Measurements from ENCODE around the gene NR6A1.

The NR6A1 gene

DNA sequence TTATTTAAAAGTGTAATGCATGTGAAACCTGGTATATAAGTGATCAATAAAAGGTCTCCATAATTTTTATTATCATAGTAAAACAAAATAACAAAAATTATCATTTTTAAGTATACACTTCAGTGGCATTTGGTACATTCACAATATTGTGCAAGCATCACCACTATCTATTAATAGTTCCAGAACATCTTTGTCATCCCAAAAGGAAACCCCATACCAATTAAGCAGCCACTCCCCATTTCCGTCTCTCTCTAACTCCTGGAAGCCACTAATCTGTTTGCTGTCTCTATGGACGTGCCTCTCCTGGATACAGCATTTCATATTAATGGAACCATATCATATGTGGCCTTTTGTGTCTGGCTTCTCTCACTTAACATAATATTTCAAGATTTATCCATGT is 13.4 kb upstream of the NR6A1 start:
- no peak for DNase-seq (ENCODE audit: low read depth, low spot score)
- WGBS (ENCODE audit: insufficient coverage, insufficient read length), result no CpG with 5 or more reads among the region's 2 CpGs
- Histone ChIP-seq H3K4me3 (ENCODE audit: low read length) (no peak overlapping the region), H3K9me3 (ENCODE audit: control insufficient read depth, insufficient read depth, low read length) (no peaks in the 10 kb centered on the region), H3K27me3 (ENCODE audit: control insufficient read depth, insufficient read depth, low read length) (no peaks in the 10 kb centered on the region), H3K36me3 (ENCODE audit: control insufficient read depth, insufficient read depth, low read length) (no peaks in the 10 kb centered on the region), H3K27ac (ENCODE audit: low read length) (no peak overlapping the region), H3K4me1 (ENCODE audit: control insufficient read depth, insufficient read depth, low read length) (no peaks in the 10 kb centered on the region)

DNA sequence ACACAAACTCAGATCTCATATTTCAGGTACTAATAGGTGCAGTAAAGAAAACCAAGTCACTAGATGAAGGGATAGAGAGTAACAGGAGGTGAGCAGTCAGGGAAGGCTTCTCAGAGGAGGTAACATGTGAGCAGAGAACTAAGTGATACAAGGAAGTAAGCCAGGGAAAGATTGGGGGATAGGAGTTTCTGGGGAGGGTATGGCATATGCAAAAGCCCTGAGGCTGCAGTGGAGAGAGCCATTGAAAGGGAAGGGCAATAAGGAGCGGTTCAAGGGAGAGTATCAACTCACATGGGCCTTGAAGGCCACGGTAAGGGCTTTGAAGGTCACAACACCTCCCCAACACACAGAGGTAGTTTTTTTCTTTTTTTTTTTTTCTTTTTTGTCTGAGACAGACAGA is 12.7 kb upstream of the NR6A1 start:
- no peaks in the 10 kb centered on the region for H3K27me3 ChIP-seq (ENCODE audit: control insufficient read depth, insufficient read depth, low read length)
- no peaks in the 10 kb centered on the region for H3K36me3 ChIP-seq (ENCODE audit: control insufficient read depth, insufficient read depth, low read length)
- no peak overlapping the region for H3K27ac ChIP-seq (ENCODE audit: low read length)
- DNase-seq (ENCODE audit: low read depth, low spot score), result no peak
- H3K9me3 ChIP-seq (ENCODE audit: control insufficient read depth, insufficient read depth, low read length), result no peaks in the 10 kb centered on the region
- peaks cover under 1% of the 10 kb centered on the region; the same call in 1 of the 2 replicates for H3K4me1 ChIP-seq (ENCODE audit: control insufficient read depth, insufficient read depth, low read length)
- no CpG with 5 or more reads among the region's 2 CpGs for WGBS (ENCODE audit: insufficient coverage, insufficient read length)
- H3K4me3 ChIP-seq (ENCODE audit: low read length), result no peak overlapping the region

GRCh38 chr9:124782661-124783574 is 11.8 kb upstream of the NR6A1 start:
- H3K27ac ChIP-seq (ENCODE audit: low read length), result no peak overlapping the region
- DNase-seq (ENCODE audit: low read depth, low spot score), result no peak
- H3K36me3 ChIP-seq (ENCODE audit: control insufficient read depth, insufficient read depth, low read length), result no peaks in the 10 kb centered on the region
- H3K9me3 ChIP-seq (ENCODE audit: control insufficient read depth, insufficient read depth, low read length), result no peaks in the 10 kb centered on the region
- peaks cover 2% of the 10 kb centered on the region; the same call in 1 of the 2 replicates for H3K4me1 ChIP-seq (ENCODE audit: control insufficient read depth, insufficient read depth, low read length)
- whole genome bisulfite sequencing (ENCODE audit: insufficient coverage, insufficient read length), result no CpG with 5 or more reads among the region's 13 CpGs
- H3K4me3 ChIP-seq (ENCODE audit: low read length), result no peak overlapping the region
- no peaks in the 10 kb centered on the region for H3K27me3 ChIP-seq (ENCODE audit: control insufficient read depth, insufficient read depth, low read length)

DNA sequence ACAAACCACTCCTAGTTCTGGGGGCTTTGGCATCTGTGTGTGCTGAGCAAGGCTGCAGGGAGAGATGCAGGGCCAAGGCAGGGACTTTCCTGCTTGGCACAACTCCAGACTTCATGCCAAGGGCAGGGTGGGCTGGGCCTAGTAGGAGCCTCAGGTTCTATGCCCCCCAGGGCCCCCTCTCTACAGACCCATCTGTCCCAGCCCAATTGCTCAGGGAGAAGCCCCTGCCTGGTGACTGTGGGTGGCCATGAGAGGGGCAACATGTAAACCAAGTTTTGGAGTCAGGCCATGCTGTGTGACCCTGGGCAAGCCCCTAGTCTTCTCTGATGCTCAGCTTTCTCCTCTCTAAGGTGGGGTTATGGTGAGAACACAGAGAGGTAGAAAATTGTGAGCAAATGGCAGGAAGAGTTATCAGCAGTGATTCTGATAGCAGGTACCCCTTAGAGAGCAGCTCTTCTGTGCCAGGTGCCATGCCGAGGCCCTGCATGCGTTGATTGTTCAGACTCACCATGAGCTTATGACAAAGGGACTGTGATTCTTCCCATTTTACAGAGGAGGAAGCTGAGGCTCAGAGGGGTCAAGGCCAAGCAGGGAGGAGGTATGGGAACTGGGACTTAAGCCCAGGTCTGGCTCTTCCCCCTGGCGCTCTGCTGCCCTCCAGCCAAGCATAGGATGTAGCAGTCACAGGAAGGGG is 11.0 kb upstream of the NR6A1 start:
- Histone ChIP-seq H3K36me3 (ENCODE audit: control insufficient read depth, insufficient read depth, low read length) (no peaks in the 10 kb centered on the region), H3K9me3 (ENCODE audit: control insufficient read depth, insufficient read depth, low read length) (no peaks in the 10 kb centered on the region), H3K4me3 (ENCODE audit: low read length) (no peak overlapping the region), H3K4me1 (ENCODE audit: control insufficient read depth, insufficient read depth, low read length) (peaks cover 2% of the 10 kb centered on the region; the same call in 1 of the 2 replicates), H3K27ac (ENCODE audit: low read length) (no peak overlapping the region), H3K27me3 (ENCODE audit: control insufficient read depth, insufficient read depth, low read length) (no peaks in the 10 kb centered on the region)
- no peak for DNase-seq (ENCODE audit: low read depth, low spot score)
- no CpG with 5 or more reads among the region's 3 CpGs for WGBS (ENCODE audit: insufficient coverage, insufficient read length)

DNA sequence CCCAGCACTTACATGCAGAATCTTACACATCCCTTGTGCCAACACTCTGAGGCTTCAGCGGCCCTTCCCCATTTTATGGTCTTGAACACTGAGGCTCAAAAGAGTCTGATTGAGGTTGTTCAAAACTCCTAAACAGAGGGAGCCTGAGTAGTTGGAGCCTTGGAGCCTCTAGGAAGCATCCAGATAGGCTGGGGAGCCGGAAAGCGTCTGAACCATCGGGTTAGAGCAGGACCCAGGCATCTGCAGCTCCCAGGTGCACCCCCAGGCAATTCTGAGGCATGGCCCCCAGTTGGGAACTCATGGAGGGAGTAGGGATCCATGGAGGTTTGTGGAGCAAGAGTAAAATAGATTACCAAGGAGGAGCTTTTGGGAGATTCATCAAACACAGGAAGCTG is 9.6 kb upstream of the NR6A1 start:
- Histone ChIP-seq H3K4me3 (ENCODE audit: low read length) (no peak overlapping the region), H3K27ac (ENCODE audit: low read length) (no peak overlapping the region), H3K36me3 (ENCODE audit: control insufficient read depth, insufficient read depth, low read length) (no peaks in the 10 kb centered on the region), H3K9me3 (ENCODE audit: control insufficient read depth, insufficient read depth, low read length) (no peaks in the 10 kb centered on the region), H3K27me3 (ENCODE audit: control insufficient read depth, insufficient read depth, low read length) (peaks cover 2% of the 10 kb centered on the region; the same call in 1 of the 2 replicates), H3K4me1 (ENCODE audit: control insufficient read depth, insufficient read depth, low read length) (peaks cover 3% of the 10 kb centered on the region; the same call in 1 of the 2 replicates)
- no peak for DNase-seq (ENCODE audit: low read depth, low spot score)
- no CpG with 5 or more reads among the region's 4 CpGs for WGBS (ENCODE audit: insufficient coverage, insufficient read length)

GRCh38 chr9:124780060-124780756 is 9.1 kb upstream of the NR6A1 start:
- Histone ChIP-seq H3K9me3 (ENCODE audit: control insufficient read depth, insufficient read depth, low read length) (no peaks in the 10 kb centered on the region), H3K36me3 (ENCODE audit: control insufficient read depth, insufficient read depth, low read length) (no peaks in the 10 kb centered on the region), H3K27me3 (ENCODE audit: control insufficient read depth, insufficient read depth, low read length) (peaks cover 2% of the 10 kb centered on the region; the same call in 1 of the 2 replicates), H3K27ac (ENCODE audit: low read length) (no peak overlapping the region), H3K4me1 (ENCODE audit: control insufficient read depth, insufficient read depth, low read length) (peaks cover 3% of the 10 kb centered on the region; the same call in 1 of the 2 replicates), H3K4me3 (ENCODE audit: low read length) (no peak overlapping the region)
- no peak for DNase-seq (ENCODE audit: low read depth, low spot score)
- no CpG with 5 or more reads among the region's 14 CpGs for WGBS (ENCODE audit: insufficient coverage, insufficient read length)

- no CpG with 5 or more reads among the region's 6 CpGs for WGBS (ENCODE audit: insufficient coverage, insufficient read length)
These were observed 8.4 kb upstream of the NR6A1 start for GRCh38 chr9:124779368-124780059.

DNA sequence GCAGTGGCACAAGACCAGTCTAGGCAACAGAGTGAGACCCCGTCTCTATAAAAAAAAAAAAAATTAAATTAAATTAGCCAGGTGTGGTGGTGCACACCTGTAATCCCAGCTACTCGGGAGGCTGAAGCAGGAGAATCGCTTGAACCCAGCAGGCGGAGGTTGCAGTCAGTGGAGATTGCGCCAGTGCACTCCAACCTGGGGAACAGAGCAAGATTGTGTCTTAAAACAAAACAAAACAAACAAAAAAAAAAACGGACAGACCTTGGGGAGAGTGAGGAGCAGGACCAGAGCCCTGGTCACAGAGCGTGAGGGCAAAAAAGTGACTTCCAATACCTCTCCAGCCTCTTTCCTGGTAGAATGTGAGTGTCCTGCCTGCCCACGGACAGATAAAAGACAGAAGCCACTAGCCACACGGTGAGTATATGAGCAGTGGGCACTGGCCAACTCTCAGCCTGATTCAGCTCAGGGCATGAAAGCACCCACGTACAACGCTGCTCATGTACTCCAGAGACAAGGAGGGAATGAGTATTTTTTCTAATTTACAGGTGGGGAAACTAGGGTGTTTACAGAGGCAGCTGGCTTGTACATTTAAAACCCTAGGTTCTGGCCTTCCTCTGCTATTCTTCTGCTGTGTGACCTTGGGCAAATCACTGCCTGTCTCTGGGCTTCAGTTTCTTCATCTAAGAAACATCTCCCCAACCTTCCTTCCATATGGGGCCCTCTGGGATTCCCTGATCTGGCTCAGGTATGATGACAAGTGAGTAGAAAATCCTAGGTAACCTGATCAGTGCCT is 7.7 kb upstream of the NR6A1 start:
- no peaks in the 10 kb centered on the region for H3K9me3 ChIP-seq (ENCODE audit: control insufficient read depth, insufficient read depth, low read length)
- peaks cover 3% of the 10 kb centered on the region; the same call in 1 of the 2 replicates for H3K4me1 ChIP-seq (ENCODE audit: control insufficient read depth, insufficient read depth, low read length)
- no peak for DNase-seq (ENCODE audit: low read depth, low spot score)
- H3K27me3 ChIP-seq (ENCODE audit: control insufficient read depth, insufficient read depth, low read length), result peaks cover 2% of the 10 kb centered on the region; the same call in 1 of the 2 replicates
- no CpG with 5 or more reads among the region's 11 CpGs for WGBS (ENCODE audit: insufficient coverage, insufficient read length)
- H3K4me3 ChIP-seq (ENCODE audit: low read length), result no peak overlapping the region
- H3K27ac ChIP-seq (ENCODE audit: low read length), result no peak overlapping the region
- H3K36me3 ChIP-seq (ENCODE audit: control insufficient read depth, insufficient read depth, low read length), result no peaks in the 10 kb centered on the region

More at GRCh38 chr9:124779368-124780059, 8.4 kb upstream of the NR6A1 start:
- H3K9me3 ChIP-seq (ENCODE audit: control insufficient read depth, insufficient read depth, low read length), result no peaks in the 10 kb centered on the region
- no peak overlapping the region for H3K4me3 ChIP-seq (ENCODE audit: low read length)
- DNase-seq (ENCODE audit: low read depth, low spot score), result no peak
- H3K27ac ChIP-seq (ENCODE audit: low read length), result no peak overlapping the region
- peaks cover 2% of the 10 kb centered on the region; the same call in 1 of the 2 replicates for H3K27me3 ChIP-seq (ENCODE audit: control insufficient read depth, insufficient read depth, low read length)
- H3K4me1 ChIP-seq (ENCODE audit: control insufficient read depth, insufficient read depth, low read length), result peaks cover 3% of the 10 kb centered on the region; the same call in 1 of the 2 replicates
- H3K36me3 ChIP-seq (ENCODE audit: control insufficient read depth, insufficient read depth, low read length), result no peaks in the 10 kb centered on the region

DNA sequence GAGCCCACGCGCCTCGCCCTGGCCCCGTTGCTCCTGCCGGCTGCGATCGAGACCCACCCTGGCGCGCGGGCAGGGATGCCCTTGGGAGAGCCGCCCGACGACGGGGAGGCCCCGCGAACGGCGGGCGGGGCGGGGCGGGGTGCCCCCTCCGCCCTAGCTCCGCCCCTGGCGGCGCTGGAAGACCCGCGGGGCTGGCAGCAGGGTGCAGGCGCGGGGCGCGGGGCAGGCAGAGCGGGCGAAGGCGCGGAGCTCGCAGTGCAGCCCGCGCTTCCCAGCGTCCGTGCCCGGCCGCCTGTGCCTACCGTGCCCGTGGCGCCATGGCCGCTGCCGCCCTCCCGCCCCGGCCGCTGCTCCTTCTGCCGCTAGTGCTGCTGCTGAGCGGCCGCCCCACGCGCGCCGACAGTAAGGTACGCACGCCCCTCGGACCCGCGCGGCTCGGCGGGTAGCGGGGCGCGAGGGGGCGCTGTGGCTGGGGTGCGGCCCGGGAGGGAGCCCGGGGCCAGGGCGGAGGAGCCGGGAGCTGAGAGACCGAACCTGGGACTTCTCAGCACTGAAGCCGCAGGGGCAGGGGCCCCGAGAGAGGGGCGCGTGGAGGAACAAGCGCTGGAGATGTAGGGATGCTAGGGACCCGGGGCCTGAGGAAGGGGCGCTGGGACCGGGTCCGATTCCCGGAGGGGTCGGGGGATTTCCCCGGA is 6.0 kb upstream of the NR6A1 start, which contains the start of gene OLFML2A:
TSS of gene OLFML2A (plus strand) at position 180 of the 695 bp plus-strand sequence. CDS start at position 318, 138 bp downstream.
- WGBS (ENCODE audit: insufficient coverage, insufficient read length), result no CpG with 5 or more reads among the region's 87 CpGs
- Histone ChIP-seq H3K9me3 (ENCODE audit: control insufficient read depth, insufficient read depth, low read length) (no peaks in the 10 kb centered on the region), H3K36me3 (ENCODE audit: control insufficient read depth, insufficient read depth, low read length) (no peaks in the 10 kb centered on the region), H3K4me3 (ENCODE audit: low read length) (peak within 1 kb of the TSS; percentile 54; the same call in 1 of the 2 replicates), H3K27ac (ENCODE audit: low read length) (no peak within 1 kb of the TSS), H3K27me3 (ENCODE audit: control insufficient read depth, insufficient read depth, low read length) (peaks cover 2% of the 10 kb centered on the region; the same call in 1 of the 2 replicates), H3K4me1 (ENCODE audit: control insufficient read depth, insufficient read depth, low read length) (peaks cover 3% of the 10 kb centered on the region; the same call in 1 of the 2 replicates)
- DNase-seq (ENCODE audit: low read depth, low spot score), result no peak

All from iPS DF 6.9 (cell line).